A549 (cell line): ENCODE data around the gene PELI1. TPM values are rescaled to one million over a fixed set of nuclear protein-coding genes. Genes with fewer than 3 reads are reported as not detected.

ENCODE experiments used
- ATAC-seq, 2 experiments: fragments of 200-7000 bp in 1 of 2; fragments of >200 bp in 1 of 2; cut with Nextera tagmentation in 1 of 2; cut with Tn5 transposase in 1 of 2; 3 replicates each; pipeline versions ENCODE4 v1.8.0 to v1.9.1; 2018 to 2020; ENCODE audit warnings: mild to moderate bottlenecking in 1 of 2, moderate library complexity in 1 of 2
- CTCF ChIA-PET: fragments of 300-600 bp; sonication (Branson Sonifier 250); formaldehyde crosslinking; extraction: SDS; loops from one replicate; lab custom pipeline; 2021; ENCODE audit warnings: antibody characterized with exemption, inconsistent platforms; lab: Yijun Ruan, JAX
- POLR2A ChIA-PET: fragments of 350-600 bp; formaldehyde crosslinking; extraction: SDS; loops from one replicate; lab custom pipeline; 2021; ENCODE audit warnings: antibody characterized with exemption, inconsistent platforms; lab: Yijun Ruan, JAX
- DNase-seq, 2 experiments: peaks; one replicate each; pipeline versions ENCODE4 v3.0.0 to v3.0.0-alpha.2; 2011 to 2016; ENCODE audit warnings: low read depth in 1 of 2, low spot score in 1 of 2
- FAIRE-seq: peaks from 2 replicates; lab custom pipeline; 2011; peaks lifted over from hg19 to GRCh38; lab: Jason Lieb, UNC
- H3K27ac ChIP-seq, 2 experiments: fragments of >200 bp; sonication (Bioruptor Twin); formaldehyde crosslinking; 3 replicates each; pipeline ENCODE4 v1.5.1; 2016 to 2017
- H3K4me1 ChIP-seq: fragments of >200 bp; sonication (Bioruptor Twin); formaldehyde crosslinking; 3 replicates; pipeline ENCODE4 v1.6.1; 2016
- H3K4me2 ChIP-seq: fragments of >200 bp; sonication (Bioruptor Twin); formaldehyde crosslinking; 3 replicates; pipeline ENCODE4 v1.6.1; 2016
- H3K4me3 ChIP-seq: fragments of >200 bp; sonication (Bioruptor Twin); formaldehyde crosslinking; 3 replicates; pipeline ENCODE4 v1.5.1; 2016
- H3K9me3 ChIP-seq: fragments of >200 bp; sonication (Bioruptor Twin); formaldehyde crosslinking; 3 replicates; pipeline ENCODE4 v1.6.1; 2016
- ATOH8 ChIP-seq: fragments of 250-450 bp; sonication (Bioruptor Pico); IDR thresholded peaks from 2 replicates; pipeline ENCODE4 v1.5.0; 2020; ENCODE audit warnings: low read depth, mild to moderate bottlenecking, moderate library complexity
- BCL3 ChIP-seq: fragments of >200 bp; sonication (Bioruptor Twin); formaldehyde crosslinking; IDR thresholded peaks from 3 replicates; pipeline ENCODE4 v1.6.1; 2016
- CBX8 ChIP-seq: fragments of 200-600 bp; sonication (generic); IDR thresholded peaks from 2 replicates; pipeline ENCODE4 v1.6.1; 2016
- CEBPB ChIP-seq, 2 experiments: fragments of >200 bp in 1 of 2; sonication (Bioruptor Twin) in 1 of 2; formaldehyde crosslinking in 1 of 2; IDR thresholded peaks; 2 replicates each; pipeline ENCODE4 v1.6.1; 2012 to 2016
- CHD2 ChIP-seq: fragments of 150-350 bp; IDR thresholded peaks from 2 replicates; pipeline ENCODE4 v1.6.1; 2014; ENCODE audit warnings: low read length; ENCODE audit not compliant: partially characterized antibody
- CTCF ChIP-seq: fragments of >200 bp; sonication (Bioruptor Twin); formaldehyde crosslinking; IDR thresholded peaks from 3 replicates; pipeline ENCODE4 v1.5.1; 2016
- E2F6 ChIP-seq: IDR thresholded peaks from 2 replicates; pipeline ENCODE4 v1.6.1; 2012; ENCODE audit warnings: low read depth, borderline replicate concordance
- EHF ChIP-seq: fragments of 250-450 bp; sonication (Bioruptor Pico); IDR thresholded peaks from 2 replicates; pipeline ENCODE4 v1.5.0; 2020; ENCODE audit warnings: mild to moderate bottlenecking
- ELK1 ChIP-seq: fragments of 150-350 bp; IDR thresholded peaks from 2 replicates; pipeline ENCODE4 v1.6.1; 2014; ENCODE audit warnings: low read depth, mild to moderate bottlenecking, low read length
- ESRRA ChIP-seq: fragments of 150-350 bp; IDR thresholded peaks from 2 replicates; pipeline ENCODE4 v1.6.1; 2014; ENCODE audit warnings: mild to moderate bottlenecking, low read length, borderline replicate concordance
- FOSB ChIP-seq: fragments of 250-450 bp; sonication (Bioruptor Pico); IDR thresholded peaks from 2 replicates; pipeline ENCODE4 v1.5.0; 2020; ENCODE audit warnings: mild to moderate bottlenecking, moderate library complexity
- FOXS1 ChIP-seq: fragments of 250-450 bp; sonication (Bioruptor Pico); IDR thresholded peaks from 2 replicates; pipeline ENCODE4 v1.5.0; 2020; ENCODE audit warnings: mild to moderate bottlenecking, moderate library complexity
- HDAC2 ChIP-seq: fragments of 200-600 bp; sonication (generic); IDR thresholded peaks from 2 replicates; pipeline ENCODE4 v1.6.1; 2016
- HMGXB4 ChIP-seq: fragments of 250-450 bp; sonication (Bioruptor Pico); IDR thresholded peaks from 2 replicates; pipeline ENCODE4 v1.5.0; 2021; ENCODE audit warnings: mild to moderate bottlenecking, moderate library complexity, borderline replicate concordance
- HOXA7 ChIP-seq: fragments of 250-450 bp; sonication (Bioruptor Pico); IDR thresholded peaks from 2 replicates; pipeline ENCODE4 v1.5.0; 2020; ENCODE audit warnings: mild to moderate bottlenecking, moderate library complexity
- HOXB13 ChIP-seq: fragments of 250-450 bp; sonication (Bioruptor Pico); IDR thresholded peaks from 2 replicates; pipeline ENCODE4 v1.5.0; 2020; ENCODE audit warnings: low read depth, mild to moderate bottlenecking, moderate library complexity
- HOXB5 ChIP-seq: fragments of 250-450 bp; sonication (Bioruptor Pico); IDR thresholded peaks from 2 replicates; pipeline ENCODE4 v1.5.0; 2020; ENCODE audit warnings: mild to moderate bottlenecking, moderate library complexity
- MAFK ChIP-seq: fragments of 450-650 bp; IDR thresholded peaks from 2 replicates; pipeline ENCODE4 v1.6.1; 2014; ENCODE audit not compliant: partially characterized antibody
- MAZ ChIP-seq: fragments of 150-350 bp; IDR thresholded peaks from 2 replicates; pipeline ENCODE4 v1.6.1; 2014; ENCODE audit warnings: antibody characterized with exemption, low read depth, low read length, borderline replicate concordance
- NR3C1 ChIP-seq: fragments of >200 bp; sonication (Bioruptor Twin); formaldehyde crosslinking; IDR thresholded peaks from 3 replicates; pipeline ENCODE4 v1.6.1; 2017
- POLR2A ChIP-seq: IDR thresholded peaks from 2 replicates; pipeline ENCODE4 v1.6.1; 2012; ENCODE audit warnings: mild to moderate bottlenecking, low read length
- POLR2AphosphoS2 ChIP-seq: conservative IDR thresholded peaks from 2 replicates; pipeline ENCODE4 v1.6.1; 2012; ENCODE audit warnings: low read length, improper control_type of control experiment, inconsistent platforms
- RARB ChIP-seq: fragments of 250-450 bp; sonication (Bioruptor Pico); IDR thresholded peaks from 2 replicates; pipeline ENCODE4 v1.8.0; 2021; ENCODE audit warnings: mild to moderate bottlenecking, moderate library complexity
- SMC3 ChIP-seq: fragments of >200 bp; sonication (Bioruptor Twin); formaldehyde crosslinking; IDR thresholded peaks from 3 replicates; pipeline ENCODE4 v1.6.1; 2018; ENCODE audit warnings: inconsistent platforms
- SREBF2 ChIP-seq: fragments of 450-650 bp; IDR thresholded peaks from 2 replicates; pipeline ENCODE4 v1.6.1; 2014; ENCODE audit warnings: mild to moderate bottlenecking, moderate library complexity
- USF2 ChIP-seq: fragments of 450-650 bp; IDR thresholded peaks from 2 replicates; pipeline ENCODE4 v1.6.1; 2014; ENCODE audit warnings: antibody characterized with exemption
- ZFP36 ChIP-seq: fragments of 450-650 bp; IDR thresholded peaks from 2 replicates; pipeline ENCODE4 v1.6.1; 2014; ENCODE audit warnings: borderline replicate concordance; ENCODE audit not compliant: partially characterized antibody
- ZNF302 ChIP-seq: fragments of 250-450 bp; sonication (Bioruptor Pico); IDR thresholded peaks from 2 replicates; pipeline ENCODE4 v1.9.0; 2021; ENCODE audit warnings: inconsistent platforms, mild to moderate bottlenecking, moderate library complexity
- WGBS: methylation state at CpG from one replicate; pipeline ENCODE4 v1.1.6; 2017; ENCODE audit errors: missing lambda C conversion rate; 5-methylcytosine and 5-hydroxymethylcytosine counted together
- polyA plus RNA-seq, 4 experiments: library from polyadenylated mRNA; depleted of rRNA in 3 of 4; stranded (reverse); fragments of >200 nt; fragmentation: RNase III in 1 of 4; extraction: RNeasy Plus Mini Kit Qiagen cat#74134 plus additional on column Dnase treatment in 1 of 4; gene quantifications; 2 replicates in 3 of 4; 3 replicates in 1 of 4; pipeline ENCODE4 v1.2.3, GENCODE V29; 2011 to 2017

The PELI1 gene
- polyA plus RNA-seq, 2 of the 4 experiments (the other 2 are of a cell fraction), result 2.1 to 5.1 TPM

GRCh38 chr2:64133828-64134227 is 10.4 kb downstream of the PELI1 start:
- DNase-seq (no peak), ATAC-seq (no peak), FAIRE-seq (no peak)
- TF ChIP-seq MAZ (no peak), EHF (no peak), FOXS1 (CRISPR knock-in tag) (no peak), CEBPB (IDR thresholded peaks at IDR 0.05) (no peak), HDAC2 (no peak), HMGXB4 (CRISPR knock-in tag) (no peak), SMC3 (no peak), ZNF302 (CRISPR knock-in tag) (no peak), E2F6 (no peak), ELK1 (no peak), HOXB13 (no peak), USF2 (no peak), CHD2 (no peak), MAFK (no peak), CBX8 (no peak), ESRRA (no peak), RARB (CRISPR knock-in tag) (no peak), POLR2AphosphoS2 (no peak)
- ChIA-PET POLR2A (no interaction called here), CTCF (interaction anchor here (1.0 kb wide), 1 partner anchor 197 kb away, joined by 3 read pairs; no protein-coding TSS in a partner anchor)
- Histone ChIP-seq H3K4me3 (no peak overlapping the region), H3K9me3 (no peaks in the 10 kb centered on the region), H3K27ac (no peak overlapping the region), H3K4me2 (no peak overlapping the region), H3K4me1 (no peaks in the 10 kb centered on the region)

- DNase-seq (no peak), FAIRE-seq (no peak), ATAC-seq (no peak)
- ChIA-PET POLR2A (no interaction called here), CTCF (interaction anchor here (1.0 to 1.4 kb wide), 2 partner anchors 14 to 197 kb away, joined by 3 read pairs; no protein-coding TSS in a partner anchor)
- no peaks in the 10 kb centered on the region for H3K9me3 ChIP-seq
- H3K4me2 ChIP-seq, result no peak overlapping the region
- H3K27ac ChIP-seq, result no peak overlapping the region
- TF ChIP-seq EHF (no peak), BCL3 (no peak), POLR2AphosphoS2 (no peak), ATOH8 (no peak), HOXB13 (no peak), HOXB5 (CRISPR knock-in tag) (no peak), NR3C1 (no peak), FOSB (CRISPR knock-in tag) (no peak), ELK1 (no peak), HOXA7 (CRISPR knock-in tag) (no peak), ZFP36 (no peak), ZNF302 (CRISPR knock-in tag) (no peak), E2F6 (no peak), POLR2A (no peak), CBX8 (no peak), CTCF (no peak), SREBF2 (no peak)
- H3K4me1 ChIP-seq, result no peaks in the 10 kb centered on the region
- 93% methylated on average over 1 of the region's 1 CpG for WGBS
- no peak overlapping the region for H3K4me3 ChIP-seq
Measured at GRCh38 chr2:64133354-64133753, 10.9 kb downstream of the PELI1 start.
